HG02973 (cell line): ENCODE data around the gene CHN2.
"Not testable (repeated sequence)": the region's sequence is repeated elsewhere in the genome, so short reads cannot be mapped to it uniquely, and the experiment has no call there.

Experiments
- ATAC-seq: cut with Tn5 transposase; IDR thresholded peaks from one replicate; pipeline ENCODE4 v1.9.1; 2021; ENCODE audit warnings: moderate library complexity; ENCODE audit not compliant: unreplicated experiment

The CHN2 gene

DNA sequence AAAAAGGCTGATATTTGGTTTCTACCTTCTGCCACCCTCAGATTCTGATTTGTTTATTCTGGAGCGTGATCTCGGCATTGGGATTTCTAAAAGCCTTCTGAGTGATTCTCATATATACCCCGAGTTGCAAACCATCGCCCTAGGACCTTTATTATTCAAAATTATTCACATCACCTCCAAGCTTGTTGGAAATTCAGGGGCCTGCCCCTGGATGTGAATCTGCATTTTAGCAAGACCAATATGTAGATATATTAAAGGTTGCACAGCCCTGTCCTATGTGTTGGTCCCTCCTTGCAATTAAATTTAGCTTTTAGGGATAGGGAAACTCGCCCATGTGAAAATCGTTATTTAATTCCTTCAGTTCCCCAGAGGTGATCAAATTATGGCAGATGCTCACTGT lies 9.0 kb upstream of the CHN2 start:
- ATAC-seq, result no peak

DNA sequence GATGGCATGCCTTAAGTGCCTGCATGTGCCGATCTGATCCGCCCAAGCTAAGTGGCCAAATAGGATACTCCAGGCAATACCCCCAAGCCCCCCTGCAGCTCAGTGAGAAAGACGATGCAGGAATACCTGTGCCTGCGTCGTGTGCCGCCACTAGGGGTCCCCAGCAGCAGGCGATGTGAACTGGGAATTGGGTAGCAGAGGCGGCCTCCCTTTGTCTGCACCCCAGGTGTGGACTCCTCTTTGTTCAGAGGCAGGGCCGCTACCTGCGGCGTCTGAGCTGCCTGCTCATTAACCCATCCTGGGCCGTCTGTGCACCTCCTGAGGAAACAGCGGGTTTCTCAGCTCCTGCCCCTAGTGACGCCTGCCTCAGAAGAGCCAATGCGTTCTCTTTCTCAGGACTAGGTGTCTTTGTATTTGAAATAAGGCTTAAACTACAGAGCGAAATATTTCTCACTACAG lies 4.8 kb upstream of the CHN2 start:
- peak; percentile 50 for ATAC-seq

DNA sequence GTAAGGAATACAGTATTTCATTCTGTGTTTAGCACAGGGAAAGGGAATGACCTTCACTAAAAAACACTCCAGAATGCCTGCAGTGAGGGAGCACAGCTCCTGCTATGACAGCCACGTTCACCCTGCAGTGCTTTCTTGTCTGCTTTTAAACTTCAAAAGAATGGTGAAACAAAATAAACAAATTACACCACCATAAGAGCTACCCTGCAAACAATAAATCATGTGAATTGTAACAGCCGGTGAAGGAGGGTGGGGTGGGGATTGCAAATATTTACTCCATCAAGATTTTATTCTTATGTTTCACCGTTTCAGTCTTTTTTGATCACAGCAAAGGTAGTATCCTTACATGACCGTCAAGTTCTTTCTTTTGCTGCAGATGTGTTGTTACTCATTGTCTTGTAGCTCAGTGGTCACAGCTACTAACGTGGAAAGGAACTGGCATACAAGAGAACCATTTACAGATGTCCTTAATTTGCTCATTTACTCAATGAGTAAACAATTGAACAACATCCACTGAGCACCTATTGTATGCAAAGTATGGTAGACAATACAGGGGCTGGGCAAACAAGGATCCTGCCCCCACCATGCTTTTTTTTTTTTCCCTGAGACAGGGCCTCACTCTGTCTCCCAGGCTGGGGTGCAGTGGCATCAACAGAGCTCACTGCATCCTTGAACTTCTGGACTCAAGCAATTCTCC lies 4.1 kb upstream of the CHN2 start:
- no peak for ATAC-seq

DNA sequence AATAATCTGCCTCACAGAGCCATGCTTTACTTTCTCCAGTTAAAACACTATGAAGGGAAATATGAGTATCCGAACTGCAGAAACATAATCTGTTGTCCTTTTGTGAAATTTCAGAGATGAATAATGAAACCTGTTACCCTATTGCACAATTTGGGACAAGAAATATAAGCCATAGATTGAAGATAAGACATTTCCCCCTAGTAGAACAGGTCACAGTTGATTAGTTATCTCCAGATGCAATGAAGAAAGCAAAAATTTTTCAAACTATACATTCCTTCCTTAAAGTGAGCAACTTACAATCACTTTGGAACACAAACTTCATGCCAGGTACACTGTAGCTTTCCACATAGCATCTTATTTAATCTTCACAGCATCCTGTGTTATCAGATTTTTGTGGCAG lies 2.3 kb upstream of the CHN2 start:
- ATAC-seq, result no peak

DNA sequence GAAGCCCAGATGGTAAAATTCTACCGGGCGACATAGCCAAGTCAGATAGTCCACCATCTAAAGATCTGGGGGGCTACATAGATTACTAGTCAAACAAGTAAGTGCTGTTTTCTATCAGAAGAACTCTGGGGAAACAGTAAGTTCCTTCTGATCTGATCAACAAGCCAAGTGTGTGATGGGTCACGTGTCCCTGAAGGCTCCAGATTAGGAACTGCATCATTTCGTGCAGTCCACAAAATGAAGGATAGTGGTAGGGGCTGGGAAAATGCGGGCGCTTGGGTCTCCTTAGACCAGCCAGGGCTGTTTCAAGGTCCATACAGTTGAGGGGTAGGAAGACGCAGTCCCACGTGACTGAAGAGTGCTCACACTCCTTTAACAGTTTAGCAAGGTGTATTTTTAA lies 1.8 kb upstream of the CHN2 start:
- no peak for ATAC-seq

DNA sequence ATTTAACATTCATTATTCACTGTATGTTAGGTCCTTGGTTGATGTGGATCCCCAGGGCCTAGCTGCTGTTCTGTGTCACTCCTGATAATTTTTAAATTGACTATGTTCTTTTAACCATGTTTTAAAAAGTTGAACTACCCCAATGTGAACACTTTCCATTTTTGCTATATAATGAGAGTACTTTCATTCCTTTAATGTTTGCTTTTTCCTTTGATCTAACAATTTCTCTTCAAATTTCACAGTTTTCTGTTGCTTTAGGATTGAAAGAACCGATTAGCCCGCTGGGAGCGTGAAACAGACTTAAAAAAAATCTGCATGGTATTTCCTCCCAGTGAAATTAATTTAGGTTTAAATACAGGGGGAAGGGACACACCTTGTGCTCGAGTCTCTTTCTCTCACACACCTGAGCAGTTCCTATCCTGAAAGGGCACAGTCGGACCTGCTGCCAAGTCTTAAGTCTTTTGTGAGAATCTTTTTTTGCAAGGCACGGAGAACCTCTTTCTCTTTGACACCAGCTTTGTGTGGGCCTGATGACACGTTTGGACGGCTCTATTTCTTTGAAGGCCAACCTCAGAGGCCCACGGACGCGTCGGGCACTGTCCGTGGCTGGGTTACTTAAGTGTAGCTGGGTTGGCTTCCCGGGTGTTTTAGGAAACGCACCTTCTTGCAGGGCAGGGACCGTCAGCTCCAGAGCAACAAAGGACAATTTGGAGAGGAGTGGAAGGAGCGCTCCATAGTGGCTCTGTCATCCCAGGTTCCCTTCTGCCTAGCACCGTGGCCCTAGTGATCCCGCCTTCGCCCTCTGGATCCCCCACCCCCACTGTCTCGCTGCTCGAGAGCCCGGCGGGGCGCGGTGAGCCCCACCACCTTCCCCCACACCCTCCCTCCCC lies 1.0 kb upstream of the CHN2 start:
- no peak for ATAC-seq

DNA sequence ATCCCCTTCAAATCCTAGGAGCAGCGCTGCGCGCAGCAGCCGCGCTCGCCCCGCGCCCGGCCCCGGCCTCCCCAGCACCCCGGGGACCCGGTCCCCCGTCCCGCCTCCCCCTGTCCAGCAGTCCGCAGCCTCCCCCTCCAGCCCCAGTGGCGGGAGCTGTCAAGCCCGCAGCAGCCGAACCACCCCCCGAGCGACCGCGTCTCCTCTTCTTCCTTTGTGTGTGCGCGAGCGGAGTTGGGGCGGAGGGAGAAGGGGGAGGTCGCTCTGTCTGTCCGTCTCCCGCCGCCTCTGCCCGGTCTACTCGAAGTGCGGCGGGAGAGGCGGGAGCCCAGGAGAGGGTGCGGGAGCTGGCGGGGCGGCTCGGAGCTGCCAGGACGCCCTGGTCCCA lies 375 bp upstream of the CHN2 start:
- no peak for ATAC-seq

DNA sequence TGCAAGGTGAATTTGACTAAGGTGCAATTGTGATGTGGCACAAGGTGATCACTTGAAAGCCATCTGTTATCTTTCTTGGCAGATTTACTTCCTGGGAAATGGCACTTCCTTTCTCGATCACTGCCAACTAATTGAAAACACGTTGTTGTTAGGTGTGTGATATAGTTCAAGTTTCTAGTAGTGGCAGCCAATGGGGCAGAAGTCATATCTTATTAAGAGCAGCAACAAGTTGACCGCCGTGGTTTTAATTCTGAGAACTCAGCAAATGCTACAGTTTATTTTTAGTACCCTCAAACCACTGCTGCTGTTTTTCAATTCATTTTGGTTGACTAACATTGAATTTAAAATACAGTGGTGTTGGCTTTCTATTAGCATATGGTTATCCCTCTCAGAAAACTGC lies 1.6 kb downstream of the CHN2 start:
- ATAC-seq, result no peak

DNA sequence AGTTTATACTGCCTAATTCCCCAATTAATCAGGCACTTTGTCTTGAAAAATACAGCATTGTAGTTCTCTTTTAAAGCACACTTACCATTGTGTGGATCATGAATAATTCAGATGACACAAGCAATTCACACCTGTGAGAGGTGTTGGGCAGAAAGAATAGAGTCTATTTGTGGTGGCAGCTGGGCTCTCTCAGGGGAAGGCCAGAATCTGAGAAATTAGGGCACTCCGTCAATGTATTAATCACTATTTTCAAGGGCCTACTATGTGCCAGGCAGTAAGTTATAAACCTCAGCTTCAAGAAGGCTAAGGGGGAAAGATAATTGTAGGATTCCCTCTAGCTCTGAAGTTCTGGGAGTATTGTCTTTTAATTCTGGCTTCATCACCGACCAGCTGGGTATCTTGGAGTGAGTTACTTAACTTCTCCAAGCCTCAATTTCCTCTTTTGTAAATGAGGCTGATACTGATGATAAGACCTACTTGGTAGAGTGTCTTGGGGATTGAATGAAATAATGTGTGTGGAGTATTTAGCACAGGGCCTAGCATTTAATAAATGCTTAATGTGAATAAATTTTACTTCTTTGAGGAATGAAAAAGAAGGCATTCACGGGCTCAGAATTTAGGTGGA lies 2.5 kb downstream of the CHN2 start:
- ATAC-seq, result no peak

DNA sequence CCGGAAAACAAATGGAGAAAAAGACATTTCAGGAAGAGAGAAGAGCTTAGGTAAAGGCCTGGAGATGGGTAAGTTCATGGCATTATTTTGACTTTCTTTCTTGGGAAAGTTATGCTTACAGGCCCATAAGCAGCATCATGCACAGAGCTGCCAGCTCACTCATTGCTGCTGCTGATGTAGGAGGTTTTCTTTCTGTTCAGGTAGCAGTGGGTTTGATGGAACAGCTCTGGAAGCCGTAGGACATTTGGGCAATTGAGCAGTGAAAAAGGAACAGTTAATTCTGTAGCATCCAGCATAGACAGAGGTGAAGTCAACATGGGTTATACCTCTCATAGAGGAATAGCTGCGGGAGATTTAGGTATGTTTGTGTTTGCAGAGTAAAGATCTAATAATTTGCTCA lies 3.3 kb downstream of the CHN2 start:
- no peak for ATAC-seq

DNA sequence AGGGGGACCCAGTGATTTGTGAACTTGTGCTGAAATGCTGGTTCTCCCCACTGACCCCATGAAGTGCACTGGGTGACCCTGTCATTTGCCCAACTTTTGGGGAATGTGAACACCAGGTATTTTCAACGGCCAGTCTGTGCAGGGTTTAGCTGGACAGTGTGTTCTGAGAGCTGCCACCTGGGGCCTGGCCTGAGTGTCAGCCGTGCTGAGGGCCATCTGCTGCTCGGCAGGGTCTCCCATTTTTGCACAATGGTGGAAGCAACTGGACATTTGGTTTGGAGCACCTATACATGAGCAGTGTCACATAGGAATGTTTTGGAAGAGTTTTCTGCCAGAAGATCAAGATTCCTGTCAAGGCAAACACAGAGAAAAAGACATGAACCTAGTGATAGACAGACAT lies 5.2 kb downstream of the CHN2 start:
- ATAC-seq, result no peak

DNA sequence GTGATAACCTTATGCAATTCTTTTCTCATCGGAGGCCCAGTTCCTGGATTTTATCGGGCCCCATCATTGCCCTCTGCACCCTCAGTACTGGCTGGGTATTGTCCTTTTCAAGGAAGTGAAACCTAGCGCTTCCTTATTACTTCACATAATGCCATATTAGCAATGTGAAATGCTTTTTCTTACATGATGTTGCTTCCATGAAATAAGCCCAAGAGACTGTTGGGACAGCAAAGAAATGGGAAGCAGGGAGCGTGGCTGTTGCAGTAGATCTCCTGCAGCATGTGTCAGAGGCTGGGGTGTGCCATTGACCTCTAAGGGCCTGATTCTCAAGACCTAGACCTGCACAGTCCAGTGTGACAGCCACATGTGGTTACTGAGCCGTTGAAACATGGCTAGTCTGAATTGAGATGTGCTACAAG lies 8.1 kb downstream of the CHN2 start:
- ATAC-seq, result no peak

DNA sequence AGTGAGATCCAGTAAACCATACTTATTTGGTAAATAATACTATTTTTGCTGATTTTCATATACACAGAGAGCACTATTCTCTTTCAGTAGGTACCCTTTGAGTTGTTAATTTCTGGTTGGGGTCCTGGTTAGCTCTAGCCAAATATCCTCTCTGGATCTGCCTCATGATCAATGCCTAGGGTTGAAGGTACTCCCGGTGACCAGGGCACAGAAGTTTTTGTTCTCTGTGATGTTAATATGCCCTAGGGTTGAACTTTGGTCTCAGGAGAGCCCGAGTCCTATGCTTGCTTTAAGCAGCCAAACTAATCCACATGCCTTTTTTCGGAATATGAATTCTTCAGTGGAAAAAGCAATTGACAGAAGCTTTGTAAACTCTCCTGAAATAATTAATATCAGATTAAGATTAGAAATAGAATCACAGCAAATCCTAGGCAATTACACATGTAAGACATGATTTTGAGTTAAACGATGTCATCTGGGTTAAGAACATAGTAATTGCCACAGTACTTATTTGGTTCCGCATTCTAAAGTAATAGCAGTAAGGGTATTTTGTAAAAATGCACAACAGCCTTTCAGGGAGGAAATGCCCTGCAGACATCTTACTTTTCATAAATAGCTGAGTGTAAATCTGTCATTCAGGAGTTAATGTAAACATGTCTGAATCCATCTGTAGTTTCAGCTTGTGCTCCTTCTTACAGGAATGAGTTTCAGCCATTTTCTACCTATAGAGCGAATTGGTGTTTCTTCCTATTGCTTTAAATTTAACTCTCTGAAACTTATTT lies 10.1 kb downstream of the CHN2 start:
- no peak for ATAC-seq

DNA sequence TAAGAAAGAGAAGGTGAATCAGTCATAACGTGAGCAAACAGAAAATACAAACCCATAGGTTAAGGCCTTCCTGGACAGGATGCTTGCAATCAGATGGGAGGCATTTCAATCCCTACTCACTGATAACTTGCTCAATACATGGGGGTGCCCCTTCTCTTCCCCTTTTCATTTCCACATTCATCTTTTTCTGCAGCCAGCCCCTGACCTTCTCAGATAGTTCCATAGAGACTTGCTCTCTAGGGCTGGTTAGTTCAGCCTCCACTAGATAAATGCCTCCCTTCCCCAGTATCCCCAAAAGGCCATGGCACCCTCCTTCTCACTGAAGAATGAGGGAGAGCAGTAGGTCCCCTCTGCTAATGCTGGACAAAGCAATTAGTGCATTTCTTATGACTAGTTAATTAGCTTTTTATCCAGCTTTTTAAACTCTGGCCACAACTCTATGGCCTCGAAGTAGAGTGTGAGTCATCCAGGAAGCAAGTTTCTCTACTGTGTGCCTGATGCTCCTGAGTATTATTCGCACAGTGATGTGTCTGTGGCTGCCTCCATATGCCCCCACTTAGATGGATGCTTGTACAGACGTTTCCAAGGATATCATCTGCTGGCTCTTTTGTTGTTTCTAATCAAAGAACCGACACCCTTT lies 12.7 kb downstream of the CHN2 start:
- no peak for ATAC-seq

DNA sequence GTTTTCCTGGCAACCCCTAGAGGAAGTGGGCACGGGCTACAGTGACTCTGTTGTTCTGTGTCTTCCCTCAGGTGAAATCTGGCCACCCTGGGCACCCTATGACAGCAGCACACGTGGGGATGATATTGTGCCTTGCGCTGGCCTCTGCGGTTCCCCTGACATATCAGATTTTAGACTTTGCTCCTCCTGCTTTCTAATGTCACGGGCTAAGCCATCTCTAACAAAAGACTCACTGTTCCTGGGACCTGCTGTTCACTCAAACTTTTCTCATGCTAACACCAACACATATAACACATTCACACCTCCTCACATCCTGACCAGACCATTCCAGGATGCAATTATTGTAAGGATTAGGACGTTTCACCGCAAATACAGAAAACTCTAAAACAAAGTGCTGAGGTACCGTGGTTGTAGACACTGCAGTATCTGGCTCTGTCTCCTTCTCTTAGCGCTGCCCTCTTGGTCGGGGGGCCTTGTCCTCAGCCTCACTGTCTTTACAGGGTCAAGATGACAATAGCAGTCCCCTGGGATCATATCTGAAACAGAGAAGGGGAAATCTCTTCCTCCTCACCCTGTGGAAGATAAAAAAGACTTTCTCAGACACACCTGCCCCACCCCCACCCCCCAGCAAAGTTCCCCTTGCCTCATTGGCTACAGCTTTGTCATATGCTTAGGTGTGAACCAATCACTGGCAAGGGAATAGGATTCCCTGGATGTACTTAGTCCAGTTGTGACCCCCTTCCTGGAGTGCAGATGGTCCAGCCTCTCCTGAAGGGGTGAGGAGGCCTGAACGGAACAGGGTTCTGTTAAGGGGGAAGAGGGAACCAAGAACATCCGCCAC lies 14.1 kb downstream of the CHN2 start:
- no peak for ATAC-seq

DNA sequence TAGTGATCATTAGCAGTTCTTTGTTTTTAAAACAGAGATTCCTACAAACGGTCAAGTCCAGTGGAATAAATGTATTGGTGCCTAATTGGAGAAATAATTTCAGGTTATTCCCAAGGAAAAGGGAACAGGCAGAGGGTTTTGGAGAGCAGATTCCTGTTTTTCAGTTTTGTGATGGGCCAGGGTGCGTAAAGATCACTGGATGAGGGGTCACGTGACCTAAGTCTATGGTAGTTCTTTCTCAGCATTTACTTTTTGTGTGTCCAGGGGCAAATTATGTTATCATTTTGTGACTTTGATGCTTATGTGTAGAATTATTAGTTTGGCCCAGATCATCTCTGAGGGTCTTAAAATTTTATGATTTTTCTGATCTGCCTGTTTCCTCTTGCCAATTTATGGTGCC lies 15.2 kb downstream of the CHN2 start:
- no peak for ATAC-seq

DNA sequence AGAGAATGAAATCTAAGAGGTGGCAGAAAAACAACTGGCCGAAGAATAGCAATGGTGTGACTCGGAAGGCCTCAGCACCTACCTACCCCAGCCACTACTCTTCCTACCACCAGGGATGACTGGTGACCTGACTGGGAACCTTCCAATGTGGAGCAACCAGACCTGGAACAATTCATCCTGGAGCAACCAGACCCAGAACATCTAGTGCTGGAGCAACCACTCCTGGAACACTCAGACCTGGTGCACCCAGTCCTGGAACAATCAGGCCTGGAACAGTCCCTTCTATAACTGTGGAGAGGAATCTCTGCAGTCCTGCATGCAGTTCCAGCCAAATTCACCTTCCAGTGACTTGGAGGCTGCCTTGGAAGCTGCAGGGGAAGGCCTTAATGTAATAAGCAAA lies 18.2 kb downstream of the CHN2 start:
- ATAC-seq, result not testable (repeated sequence)

DNA sequence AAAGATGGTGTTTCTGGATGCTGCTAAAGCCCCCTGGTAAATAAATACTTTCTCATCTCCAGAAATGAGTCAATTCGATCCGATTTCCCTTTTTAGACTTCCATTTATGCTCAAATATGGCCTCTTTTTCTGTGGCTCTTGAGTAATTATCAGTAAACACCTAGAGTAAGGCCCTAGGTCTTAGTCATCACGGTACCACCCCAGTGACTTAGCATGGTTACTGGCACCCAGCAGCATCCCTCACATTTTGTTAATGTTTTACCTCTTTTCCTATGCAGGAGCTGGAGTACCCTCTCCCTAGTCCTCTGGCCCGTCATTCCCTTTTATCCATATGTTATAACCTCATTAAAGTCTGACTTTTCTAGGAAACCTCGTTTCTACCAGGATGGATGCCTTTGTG lies 19.5 kb downstream of the CHN2 start:
- no peak for ATAC-seq

DNA sequence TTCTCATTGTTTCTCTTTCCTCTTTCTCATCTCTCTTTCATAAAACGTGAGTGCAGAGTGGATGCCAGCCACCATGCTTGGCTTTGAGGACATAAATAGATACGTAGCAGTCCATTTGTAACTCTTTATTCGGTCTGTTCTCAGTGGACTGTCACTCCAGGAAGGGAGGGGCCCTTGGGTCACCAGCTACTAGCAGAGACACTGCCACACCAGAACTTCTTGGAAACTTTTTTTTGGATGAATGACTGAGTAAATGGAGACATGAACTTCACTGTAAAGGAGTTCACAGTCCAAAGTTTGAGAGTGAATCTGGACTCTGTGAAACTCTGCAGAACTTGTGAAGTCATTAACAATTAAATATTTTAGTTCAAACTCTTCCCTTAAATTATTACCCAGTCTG lies 20.2 kb downstream of the CHN2 start:
- ATAC-seq, result no peak

DNA sequence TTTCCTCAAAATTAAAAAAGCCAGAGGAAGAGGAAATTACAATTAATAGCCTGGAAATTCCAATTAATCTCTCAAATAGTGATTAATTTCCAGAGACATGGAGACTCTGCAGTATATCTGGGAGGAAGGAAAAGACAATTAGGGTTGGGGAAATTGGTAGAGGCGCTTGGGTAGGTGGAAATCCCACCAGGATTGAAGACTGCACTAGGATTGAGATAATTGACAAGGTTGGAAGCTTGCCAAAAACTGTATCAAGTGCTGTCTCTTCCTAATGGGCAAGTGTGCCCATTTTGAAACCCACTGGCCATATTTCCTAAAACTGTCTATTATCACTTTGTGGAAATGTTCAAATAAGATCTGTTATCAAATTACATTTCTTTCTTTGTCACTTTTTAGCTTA lies 21.6 kb downstream of the CHN2 start:
- ATAC-seq, result no peak
